ENCODE results near the gene PNPLA6. TPM values are rescaled to one million over a fixed set of nuclear protein-coding genes. Genes with fewer than 3 reads are reported as not detected.

Gene PNPLA6
- total and polyA plus RNA-seq, 2 of the 8 experiments (the other 6 are each of a cell fraction or from before 2014, with no cell fraction given), result 55.1 to 121 TPM

- TF ChIP-seq BRCA1 (IDR thresholded peaks at IDR 0.05; ENCODE audit: low read depth, low read length), result no peak
Observed at GRCh38 chr19:7610491-7611240, 75.1 kb downstream of the PNPLA6 start (continued).

Small RNA genes within 50 kb of the gene (small RNA-seq; reads per million reads assigned to genes)
- gene AC008878.2 (ENCODE audit: insufficient read depth), result not detected

Other genes starting within 250 kb of the PNPLA6 start
- 48.7 and 51.0 TPM in 2 replicates for gene INSR, start 241.3 kb upstream of the PNPLA6 start, total RNA-seq (2021; fragmentation: NEBNext Ultra II Directional; extraction: Animal tissue kit (Norgen Biotek cat#: 25700))
- gene INSR, start 241.3 kb upstream of the PNPLA6 start, polyA plus RNA-seq (2011; rRNA removed), result 13.1 and 23.0 TPM in 2 replicates
- 35.9 and 36.8 TPM in 2 replicates for gene ARHGEF18, start 186.8 kb upstream of the PNPLA6 start, total RNA-seq (2021; fragmentation: NEBNext Ultra II Directional; extraction: Animal tissue kit (Norgen Biotek cat#: 25700))
- 12.2 and 17.4 TPM in 2 replicates for gene ARHGEF18, start 186.8 kb upstream of the PNPLA6 start, polyA plus RNA-seq (2011; rRNA removed)
- gene PEX11G, start 46.7 kb upstream of the PNPLA6 start, total RNA-seq (2021; fragmentation: NEBNext Ultra II Directional; extraction: Animal tissue kit (Norgen Biotek cat#: 25700)), result 1.8 and 2.1 TPM in 2 replicates
- gene PEX11G, start 46.7 kb upstream of the PNPLA6 start, polyA plus RNA-seq (2011; rRNA removed), result 4.3 and 5.3 TPM in 2 replicates
- gene ZNF358, start 19.6 kb upstream of the PNPLA6 start, total RNA-seq (2021; fragmentation: NEBNext Ultra II Directional; extraction: Animal tissue kit (Norgen Biotek cat#: 25700)), result 40.0 and 44.0 TPM in 2 replicates
- 60.3 and 117 TPM in 2 replicates for gene ZNF358, start 19.6 kb upstream of the PNPLA6 start, polyA plus RNA-seq (2011; rRNA removed)
- 15.8 and 19.1 TPM in 2 replicates for gene MCOLN1, start 13.1 kb upstream of the PNPLA6 start, total RNA-seq (2021; fragmentation: NEBNext Ultra II Directional; extraction: Animal tissue kit (Norgen Biotek cat#: 25700))
- 40.0 and 42.8 TPM in 2 replicates for gene MCOLN1, start 13.1 kb upstream of the PNPLA6 start, polyA plus RNA-seq (2011; rRNA removed)
- 30.4 and 32.5 TPM in 2 replicates for gene CAMSAP3, start 60.1 kb downstream of the PNPLA6 start, total RNA-seq (2021; fragmentation: NEBNext Ultra II Directional; extraction: Animal tissue kit (Norgen Biotek cat#: 25700))
- gene CAMSAP3, start 60.1 kb downstream of the PNPLA6 start, polyA plus RNA-seq (2011; rRNA removed), result 11.4 and 19.6 TPM in 2 replicates
- gene XAB2, start 93.8 kb downstream of the PNPLA6 start, total RNA-seq (2021; fragmentation: NEBNext Ultra II Directional; extraction: Animal tissue kit (Norgen Biotek cat#: 25700)), result 49.4 and 51.4 TPM in 2 replicates
- 48.2 and 74.4 TPM in 2 replicates for gene XAB2, start 93.8 kb downstream of the PNPLA6 start, polyA plus RNA-seq (2011; rRNA removed)
- 105 and 127 TPM in 2 replicates for gene PET100, start 94.1 kb downstream of the PNPLA6 start, total RNA-seq (2021; fragmentation: NEBNext Ultra II Directional; extraction: Animal tissue kit (Norgen Biotek cat#: 25700))
- 36.1 and 80.8 TPM in 2 replicates for gene PET100, start 94.1 kb downstream of the PNPLA6 start, polyA plus RNA-seq (2011; rRNA removed)
- gene PCP2, start 98.0 kb downstream of the PNPLA6 start, total RNA-seq (2021; fragmentation: NEBNext Ultra II Directional; extraction: Animal tissue kit (Norgen Biotek cat#: 25700)), result not detected in 2 replicates
- gene PCP2, start 98.0 kb downstream of the PNPLA6 start, polyA plus RNA-seq (2011; rRNA removed), result 0.49 TPM in 1 of 2 replicates, not detected in the other
- 51.5 and 52.9 TPM in 2 replicates for gene STXBP2, start 101.4 kb downstream of the PNPLA6 start, total RNA-seq (2021; fragmentation: NEBNext Ultra II Directional; extraction: Animal tissue kit (Norgen Biotek cat#: 25700))
- gene STXBP2, start 101.4 kb downstream of the PNPLA6 start, polyA plus RNA-seq (2011; rRNA removed), result 53.8 and 82.7 TPM in 2 replicates
- not detected in 2 replicates for gene RETN, start 133.3 kb downstream of the PNPLA6 start, total RNA-seq (2021; fragmentation: NEBNext Ultra II Directional; extraction: Animal tissue kit (Norgen Biotek cat#: 25700))
- gene RETN, start 133.3 kb downstream of the PNPLA6 start, polyA plus RNA-seq (2011; rRNA removed), result not detected in 2 replicates
- gene MCEMP1, start 141.4 kb downstream of the PNPLA6 start, total RNA-seq (2021; fragmentation: NEBNext Ultra II Directional; extraction: Animal tissue kit (Norgen Biotek cat#: 25700)), result not detected in 2 replicates
- 0.13 TPM in 1 of 2 replicates, not detected in the other for gene MCEMP1, start 141.4 kb downstream of the PNPLA6 start, polyA plus RNA-seq (2011; rRNA removed)
- gene TRAPPC5, start 145.1 kb downstream of the PNPLA6 start, total RNA-seq (2021; fragmentation: NEBNext Ultra II Directional; extraction: Animal tissue kit (Norgen Biotek cat#: 25700)), result 99.7 and 109 TPM in 2 replicates
- 120 TPM in 2 replicates for gene TRAPPC5, start 145.1 kb downstream of the PNPLA6 start, polyA plus RNA-seq (2011; rRNA removed)
- gene FCER2, start 166.4 kb downstream of the PNPLA6 start, total RNA-seq (2021; fragmentation: NEBNext Ultra II Directional; extraction: Animal tissue kit (Norgen Biotek cat#: 25700)), result 0.29 TPM in 1 of 2 replicates, not detected in the other
- gene FCER2, start 166.4 kb downstream of the PNPLA6 start, polyA plus RNA-seq (2011; rRNA removed), result 0.67 TPM in 2 replicates
- 0.35 and 1.0 TPM in 2 replicates for gene CLEC4G, start 196.4 kb downstream of the PNPLA6 start, total RNA-seq (2021; fragmentation: NEBNext Ultra II Directional; extraction: Animal tissue kit (Norgen Biotek cat#: 25700))
- 2.9 and 3.2 TPM in 2 replicates for gene CLEC4G, start 196.4 kb downstream of the PNPLA6 start, polyA plus RNA-seq (2011; rRNA removed)
- 0.22 TPM in 1 of 2 replicates, not detected in the other for gene CD209, start 211.8 kb downstream of the PNPLA6 start, total RNA-seq (2021; fragmentation: NEBNext Ultra II Directional; extraction: Animal tissue kit (Norgen Biotek cat#: 25700))
- 0.03 and 0.05 TPM in 2 replicates for gene CD209, start 211.8 kb downstream of the PNPLA6 start, polyA plus RNA-seq (2011; rRNA removed)
- gene CLEC4M, start 227.5 kb downstream of the PNPLA6 start, total RNA-seq (2021; fragmentation: NEBNext Ultra II Directional; extraction: Animal tissue kit (Norgen Biotek cat#: 25700)), result not detected in 2 replicates
- not detected in 2 replicates for gene CLEC4M, start 227.5 kb downstream of the PNPLA6 start, polyA plus RNA-seq (2011; rRNA removed)

Measured in H1 (cell line).